ENCODE measurements around the gene ITGAL. TPM values are rescaled to one million over a fixed set of nuclear protein-coding genes. Genes with fewer than 3 reads are reported as not detected.

ITGAL gene
- total and polyA plus RNA-seq, 4 donors = 4.3 to 11.8 (median 6.9) TPM

- H3K9me3 ChIP-seq (ENCODE audit: control insufficient read depth in 4 of 4, low read length in 3 of 4) = no peaks in the 10 kb centered on the region
- no peak for DNase-seq (ENCODE audit: low spot score)
- no peaks in the 10 kb centered on the region for H3K27me3 ChIP-seq (ENCODE audit: control insufficient read depth in 4 of 4, insufficient read depth in 4 of 4, low read length in 3 of 4)
- peaks cover 4 to 40% (median 30%) of the 10 kb centered on the region in 4 donors for H3K4me1 ChIP-seq (ENCODE audit: control insufficient read depth in 4 of 4, insufficient read depth in 4 of 4, low read length in 3 of 4)
- WGBS = 79% methylated on average over 26 of the region's 26 CpGs
- H3K27ac ChIP-seq (ENCODE audit: low read depth in 1 of 2, low read length in 2 of 2) = no peak overlapping the region
- H3K36me3 ChIP-seq (ENCODE audit: control insufficient read depth in 4 of 4, insufficient read depth in 3 of 4, low read depth in 1 of 4, low read length in 3 of 4) = no peaks in the 10 kb centered on the region
- TF ChIP-seq HNF4A (conservative IDR thresholded peaks at IDR 0.05) (no peak), EGR1 (IDR thresholded peaks at IDR 0.05; ENCODE audit: low read depth in 2 of 2) (no peak), SP1 (IDR thresholded peaks at IDR 0.05) (no peak)
- no peak overlapping the region for H3K9ac ChIP-seq (ENCODE audit: low read depth in 1 of 2, low read length in 2 of 2)
- H3K4me3 ChIP-seq (ENCODE audit: low read depth in 1 of 3, low read length in 3 of 3) = no peak overlapping the region
Observed at GRCh38 chr16:30523768-30524574, 51.4 kb downstream of the ITGAL start.

GRCh38 chr16:30524575-30525568 is 52.3 kb downstream of the ITGAL start:
- peaks cover 4 to 45% (median 32%) of the 10 kb centered on the region in 4 donors for H3K4me1 ChIP-seq (ENCODE audit: control insufficient read depth in 4 of 4, insufficient read depth in 4 of 4, low read length in 3 of 4)
- no peak overlapping the region for H3K27ac ChIP-seq (ENCODE audit: low read depth in 1 of 2, low read length in 2 of 2)
- H3K36me3 ChIP-seq (ENCODE audit: control insufficient read depth in 4 of 4, insufficient read depth in 3 of 4, low read depth in 1 of 4, low read length in 3 of 4) = no peaks in the 10 kb centered on the region
- H3K9ac ChIP-seq (ENCODE audit: low read depth in 1 of 2, low read length in 2 of 2) = no peak overlapping the region
- DNase-seq (ENCODE audit: low spot score) = no peak
- no peak overlapping the region for H3K4me3 ChIP-seq (ENCODE audit: low read depth in 1 of 3, low read length in 3 of 3)
- TF ChIP-seq ATF3 (IDR thresholded peaks at IDR 0.05) (no peak), FOXA2 (IDR thresholded peaks at IDR 0.05) (no peak), HNF4A (conservative IDR thresholded peaks at IDR 0.05) (no peak), RXRA (IDR thresholded peaks at IDR 0.05) (no peak), HNF4G (IDR thresholded peaks at IDR 0.05) (no peak), TAF1 (conservative IDR thresholded peaks at IDR 0.05) (no peak), NR2F2 (IDR thresholded peaks at IDR 0.05) (no peak), GABPA (IDR thresholded peaks at IDR 0.05 in 1 of 2, conservative IDR thresholded peaks at IDR 0.05 in 1 of 2) (no peak), ZBTB33 (IDR thresholded peaks at IDR 0.05) (no peak), FOXA1 (IDR thresholded peaks at IDR 0.05) (no peak)
- no peaks in the 10 kb centered on the region for H3K9me3 ChIP-seq (ENCODE audit: control insufficient read depth in 4 of 4, low read length in 3 of 4)
- 97% methylated on average over 60 of the region's 60 CpGs for WGBS
- no peaks in the 10 kb centered on the region for H3K27me3 ChIP-seq (ENCODE audit: control insufficient read depth in 4 of 4, insufficient read depth in 4 of 4, low read length in 3 of 4)

DNA sequence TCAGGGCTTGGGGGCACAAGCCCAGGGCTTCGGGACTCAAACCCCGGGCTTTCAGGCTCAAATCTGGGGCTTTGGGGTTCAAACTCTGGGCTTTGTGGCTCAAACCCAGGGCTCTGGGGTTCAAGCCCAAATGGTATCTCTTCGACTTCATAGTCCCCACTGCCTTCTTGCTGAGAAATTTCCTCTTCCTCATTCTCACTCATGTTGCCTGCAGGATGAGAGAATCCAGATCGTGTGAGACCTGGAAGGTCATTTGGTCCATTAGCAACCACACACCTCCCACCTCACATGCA is 53.2 kb downstream of the ITGAL start:
- 55% methylated on average over 4 of the region's 4 CpGs for WGBS
- no peak for TF ChIP-seq HNF4G (IDR thresholded peaks at IDR 0.05)
- TF ChIP-seq SP1 (IDR thresholded peaks at IDR 0.05) = no peak
- TF ChIP-seq GABPA (IDR thresholded peaks at IDR 0.05 in 1 of 2, conservative IDR thresholded peaks at IDR 0.05 in 1 of 2) = no peak
- TF ChIP-seq HNF4A (conservative IDR thresholded peaks at IDR 0.05) = no peak
- peak overlapping the region; percentile 58 to 95 for H3K27ac ChIP-seq (ENCODE audit: low read depth in 1 of 2, low read length in 2 of 2)
- DNase-seq (ENCODE audit: low spot score) = no peak
- H3K9me3 ChIP-seq (ENCODE audit: control insufficient read depth in 4 of 4, low read length in 3 of 4) = no peaks in the 10 kb centered on the region
- H3K4me3 ChIP-seq (ENCODE audit: low read depth in 1 of 3, low read length in 3 of 3) = peak overlapping the region in 2 of 3 donors; percentile 60 to 81
- no peaks in the 10 kb centered on the region for H3K36me3 ChIP-seq (ENCODE audit: control insufficient read depth in 4 of 4, insufficient read depth in 3 of 4, low read depth in 1 of 4, low read length in 3 of 4)
- H3K27me3 ChIP-seq (ENCODE audit: control insufficient read depth in 4 of 4, insufficient read depth in 4 of 4, low read length in 3 of 4) = no peaks in the 10 kb centered on the region
- H3K9ac ChIP-seq (ENCODE audit: low read depth in 1 of 2, low read length in 2 of 2) = peak overlapping the region in 1 of 2 donors; percentile 4
- H3K4me1 ChIP-seq (ENCODE audit: control insufficient read depth in 4 of 4, insufficient read depth in 4 of 4, low read length in 3 of 4) = peaks cover 5 to 51% (median 40%) of the 10 kb centered on the region in 4 donors
